H1 (cell line): ENCODE measurements around the gene KCTD20.

Source experiments
- CEBPB ChIP-seq: IDR thresholded peaks from 2 replicates; pipeline ENCODE4 v1.6.1; 2012; ENCODE audit warnings: low read depth, low read length
- CHD1 ChIP-seq: IDR thresholded peaks from 2 replicates; pipeline ENCODE4 v1.6.1; 2012; ENCODE audit warnings: low read depth, low read length, improper control_type of control experiment
- CTCF ChIP-seq, 3 experiments: IDR thresholded peaks; 1 replicate in 2 of 3; 2 replicates in 1 of 3; pipeline versions ENCODE4 v1.5.1 to v1.6.1; 2011; ENCODE audit warnings: low read length in 3 of 3, mild to moderate bottlenecking in 3 of 3, inconsistent platforms in 2 of 3, low read depth in 1 of 3, moderate library complexity in 1 of 3; ENCODE audit not compliant: insufficient read depth in 1 of 3; ENCODE audit errors: control extremely low read depth in 1 of 3
- EZH2 ChIP-seq: fragments of 200-600 bp; sonication (generic); IDR thresholded peaks from 2 replicates; pipeline ENCODE4 v1.7.1; 2012; ENCODE audit warnings: low read depth, mild to moderate bottlenecking, moderate library complexity, low read length, inconsistent platforms; ENCODE audit not compliant: severe bottlenecking
- RBBP5 ChIP-seq: IDR thresholded peaks from 2 replicates; pipeline ENCODE4 v1.7.1; 2012; ENCODE audit warnings: low read depth, mild to moderate bottlenecking, inconsistent platforms, low read length, moderate library complexity, borderline replicate concordance
- SP2 ChIP-seq: IDR thresholded peaks from 2 replicates; pipeline ENCODE4 v1.6.1; 2012; ENCODE audit warnings: mild to moderate bottlenecking, low read length, inconsistent platforms
- TAF1 ChIP-seq: IDR thresholded peaks from 2 replicates; pipeline ENCODE4 v1.6.1; 2011; ENCODE audit warnings: mild to moderate bottlenecking, low read depth, low read length
- YY1 ChIP-seq: IDR thresholded peaks from 2 replicates; pipeline ENCODE4 v1.6.1; 2011; ENCODE audit warnings: low read depth, mild to moderate bottlenecking, low read length

DNA sequence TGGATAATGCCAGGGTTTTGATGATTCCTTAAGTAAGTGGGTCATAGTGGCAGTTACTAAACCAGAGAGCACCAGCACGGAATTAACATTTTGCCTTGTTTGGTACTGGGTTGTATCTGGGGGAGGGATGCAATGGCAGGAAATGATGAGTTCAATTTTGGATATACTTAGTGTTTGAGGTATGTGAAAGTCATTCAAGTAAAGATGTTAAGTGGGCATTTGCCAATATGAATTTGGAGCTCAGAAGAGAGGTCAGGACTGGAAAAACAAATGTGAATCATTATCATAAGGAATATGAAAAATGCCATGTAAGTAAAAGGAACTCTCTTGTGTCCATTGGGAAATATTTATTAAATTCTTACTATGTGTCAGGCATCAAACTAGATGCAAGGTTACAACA, 6.3 kb upstream of the KCTD20 start:
- TF ChIP-seq YY1 (no peak), CTCF (IDR thresholded peaks at IDR 0.05; ENCODE audit: control extremely low read depth in 1 of 3, insufficient read depth in 1 of 3, low read depth in 1 of 3, low read length in 3 of 3) (no peak), CHD1 (no peak), SP2 (no peak), RBBP5 (no peak), CEBPB (no peak), EZH2 (no peak), TAF1 (no peak)
